ENCODE data around the gene RCAN3. TPM values are rescaled to one million over a fixed set of nuclear protein-coding genes. Genes with fewer than 3 reads are reported as not detected.

RCAN3 gene
- total RNA-seq, 1 experiment from 2014 or later, result 25.6 TPM

GRCh38 chr1:24493785-24494184 lies 8.9 kb upstream of the RCAN3 start:
- TF ChIP-seq EZH2phosphoT487 (IDR thresholded peaks at IDR 0.05; ENCODE audit: borderline replicate concordance, low read length), result no peak
- TF ChIP-seq CTCF (conservative IDR thresholded peaks at IDR 0.05; ENCODE audit: low read depth, low read length), result no peak
- no peak for TF ChIP-seq EZH2 (IDR thresholded peaks at IDR 0.05; ENCODE audit: low read length, unreplicated experiment)
- H3K4me1 ChIP-seq (ENCODE audit: insufficient read depth, low read length), result no peaks in the 10 kb centered on the region
- no peak overlapping the region for H3K27ac ChIP-seq (ENCODE audit: low read length)
- ATAC-seq (no peak), DNase-seq (no peak)
- H3K9me2 ChIP-seq (replicated peaks; ENCODE audit: low read length), result no peaks in the 10 kb centered on the region
- no peaks in the 10 kb centered on the region for H4K20me1 ChIP-seq (ENCODE audit: low read length)
- no peak overlapping the region for H3K4me3 ChIP-seq (ENCODE audit: low read length)
- no peak overlapping the region for H3K9ac ChIP-seq (ENCODE audit: low read length)
- BruUV-seq (replicated peaks), result no TSS peak
- H2AFZ ChIP-seq (ENCODE audit: low read length), result no peak overlapping the region
- intact Hi-C loops (cut with micrococcal nuclease), result no loop called here
- H3K9me3 ChIP-seq (ENCODE audit: low read length), result no peaks in the 10 kb centered on the region
- ChIA-PET CTCF (no interaction called here), POLR2A (ENCODE audit: unreplicated experiment) (no interaction called here)
- H3K79me2 ChIP-seq (ENCODE audit: low read length), result no peaks in the 10 kb centered on the region
- H3K36me3 ChIP-seq (ENCODE audit: low read depth, low read length), result no peaks in the 10 kb centered on the region
- H3K4me2 ChIP-seq (ENCODE audit: low read length), result no peak overlapping the region
- no peaks in the 10 kb centered on the region for H3F3A ChIP-seq (ENCODE audit: low read length, unreplicated experiment)
- no peaks in the 10 kb centered on the region for H3K27me3 ChIP-seq (ENCODE audit: low read length)

GRCh38 chr1:24498589-24498988 lies 4.0 kb upstream of the RCAN3 start:
- Histone ChIP-seq H3K27ac (ENCODE audit: low read length) (no peak overlapping the region), H3K9me2 (replicated peaks; ENCODE audit: low read length) (no peaks in the 10 kb centered on the region), H3K4me1 (ENCODE audit: insufficient read depth, low read length) (peaks cover 10% of the 10 kb centered on the region), H2AFZ (ENCODE audit: low read length) (no peak overlapping the region), H3K36me3 (ENCODE audit: low read depth, low read length) (no peaks in the 10 kb centered on the region), H3K9me3 (ENCODE audit: low read length) (no peaks in the 10 kb centered on the region), H3K79me2 (ENCODE audit: low read length) (peaks cover 5% of the 10 kb centered on the region), H4K20me1 (ENCODE audit: low read length) (no peaks in the 10 kb centered on the region), H3K4me3 (ENCODE audit: low read length) (no peak overlapping the region), H3F3A (ENCODE audit: low read length, unreplicated experiment) (no peaks in the 10 kb centered on the region), H3K9ac (ENCODE audit: low read length) (no peak overlapping the region), H3K27me3 (ENCODE audit: low read length) (no peaks in the 10 kb centered on the region), H3K4me2 (ENCODE audit: low read length) (no peak overlapping the region)
- DNase-seq (no peak), ATAC-seq (no peak)
- TF ChIP-seq EZH2 (IDR thresholded peaks at IDR 0.05; ENCODE audit: low read length, unreplicated experiment) (no peak), EZH2phosphoT487 (IDR thresholded peaks at IDR 0.05; ENCODE audit: borderline replicate concordance, low read length) (no peak), CTCF (conservative IDR thresholded peaks at IDR 0.05; ENCODE audit: low read depth, low read length) (no peak)
- CTCF ChIA-PET, result no interaction called here
- POLR2A ChIA-PET (ENCODE audit: unreplicated experiment), result no interaction called here
- intact Hi-C loops (cut with micrococcal nuclease), result no loop called here
- no TSS peak for BruUV-seq (replicated peaks)

- Histone ChIP-seq H3K9me3 (ENCODE audit: low read length) (no peaks in the 10 kb centered on the region), H3K27ac (ENCODE audit: low read length) (no peak overlapping the region), H3K4me2 (ENCODE audit: low read length) (no peak overlapping the region), H3K27me3 (ENCODE audit: low read length) (no peaks in the 10 kb centered on the region), H3K4me3 (ENCODE audit: low read length) (no peak overlapping the region), H3K9ac (ENCODE audit: low read length) (no peak overlapping the region), H3K4me1 (ENCODE audit: insufficient read depth, low read length) (peaks cover 23% of the 10 kb centered on the region), H3K9me2 (replicated peaks; ENCODE audit: low read length) (no peaks in the 10 kb centered on the region), H3F3A (ENCODE audit: low read length, unreplicated experiment) (no peaks in the 10 kb centered on the region), H2AFZ (ENCODE audit: low read length) (no peak overlapping the region), H4K20me1 (ENCODE audit: low read length) (no peaks in the 10 kb centered on the region), H3K36me3 (ENCODE audit: low read depth, low read length) (no peaks in the 10 kb centered on the region), H3K79me2 (ENCODE audit: low read length) (peaks cover 20% of the 10 kb centered on the region)
- intact Hi-C loops (cut with micrococcal nuclease), result loop anchor here (5.0 to 10.0 kb wide), 2 partner anchors 87 to 134 kb away; no protein-coding TSS in a partner anchor
- DNase-seq (no peak), ATAC-seq (no peak)
- CTCF ChIA-PET, result no interaction called here
- POLR2A ChIA-PET (ENCODE audit: unreplicated experiment), result no interaction called here
- no peak for TF ChIP-seq EZH2phosphoT487 (IDR thresholded peaks at IDR 0.05; ENCODE audit: borderline replicate concordance, low read length)
- TF ChIP-seq CTCF (conservative IDR thresholded peaks at IDR 0.05; ENCODE audit: low read depth, low read length), result no peak
- TF ChIP-seq EZH2 (IDR thresholded peaks at IDR 0.05; ENCODE audit: low read length, unreplicated experiment), result no peak
- BruUV-seq (replicated peaks), result no TSS peak
Measured at GRCh38 chr1:24500448-24501048, 2.1 kb upstream of the RCAN3 start.

All from PC-3 (cell line).